Activated CD8-positive, alpha-beta T cell treated with anti-CD3 and anti-CD28 coated beads for 36 hours (primary cell): ENCODE measurements around the gene CUEDC2. TPM values are rescaled to one million over a fixed set of nuclear protein-coding genes. Genes with fewer than 3 reads are reported as not detected.
"Not testable (repeated sequence)": the region's sequence is repeated elsewhere in the genome, so short reads cannot be mapped to it uniquely, and the experiment has no call there.

ENCODE experiments used
- ATAC-seq: fragments of 200-7000 bp; cut with Tn5 transposase; one replicate; pipeline ENCODE4 v1.10.0; 2021; ENCODE audit warnings: mild to moderate bottlenecking, moderate library complexity
- CTCF ChIA-PET: fragments of 350-600 bp; sonication (Branson Sonifier 250); formaldehyde crosslinking; loops from one replicate; lab custom pipeline; 2021; ENCODE audit warnings: antibody characterized with exemption; lab: Charles Lee
- POLR2A ChIA-PET: fragments of 350-600 bp; sonication (Branson Sonifier 250); formaldehyde crosslinking; loops from one replicate; lab custom pipeline; 2021; ENCODE audit warnings: antibody characterized with exemption; lab: Charles Lee
- DNase-seq: peaks from one replicate; pipeline ENCODE4 v3.0.0-alpha.2; 2020
- H3K27ac Mint-ChIP-seq: one replicate; pipeline ENCODE4 v1.8.0; 2021; ENCODE audit warnings: mild to moderate bottlenecking, mixed read lengths
- H3K27me3 Mint-ChIP-seq: one replicate; pipeline ENCODE4 v1.8.0; 2021; ENCODE audit warnings: mixed read lengths
- H3K36me3 Mint-ChIP-seq: one replicate; pipeline ENCODE4 v1.8.0; 2021; ENCODE audit warnings: low read depth, mixed read lengths
- H3K4me1 Mint-ChIP-seq: one replicate; pipeline ENCODE4 v1.8.0; 2021; ENCODE audit warnings: low read depth, mixed read lengths
- H3K4me3 Mint-ChIP-seq: one replicate; pipeline ENCODE4 v1.8.0; 2021; ENCODE audit warnings: mild to moderate bottlenecking, moderate library complexity, mixed read lengths
- H3K9me3 Mint-ChIP-seq: one replicate; pipeline ENCODE4 v1.8.0; 2021; ENCODE audit warnings: mixed read lengths
- CTCF ChIP-seq: fragments of 200-600 bp; IDR thresholded peaks from one replicate; pipeline ENCODE4 v1.8.0; 2022; ENCODE audit warnings: antibody characterized with exemption, mild to moderate bottlenecking
- intact Hi-C: fragments of 100-400 bp; cut with micrococcal nuclease; formaldehyde crosslinking; loops from one replicate; pipeline ENCODE4 v1.10.0; 2022
- total RNA-seq, 2 experiments: library from RNA; stranded (reverse); gene quantifications; one replicate each; pipeline ENCODE4 v1.2.3, GENCODE V29; 2021

The CUEDC2 gene
- total RNA-seq, 2 experiments from 2014 or later = 71.8 to 76.4 TPM

DNA sequence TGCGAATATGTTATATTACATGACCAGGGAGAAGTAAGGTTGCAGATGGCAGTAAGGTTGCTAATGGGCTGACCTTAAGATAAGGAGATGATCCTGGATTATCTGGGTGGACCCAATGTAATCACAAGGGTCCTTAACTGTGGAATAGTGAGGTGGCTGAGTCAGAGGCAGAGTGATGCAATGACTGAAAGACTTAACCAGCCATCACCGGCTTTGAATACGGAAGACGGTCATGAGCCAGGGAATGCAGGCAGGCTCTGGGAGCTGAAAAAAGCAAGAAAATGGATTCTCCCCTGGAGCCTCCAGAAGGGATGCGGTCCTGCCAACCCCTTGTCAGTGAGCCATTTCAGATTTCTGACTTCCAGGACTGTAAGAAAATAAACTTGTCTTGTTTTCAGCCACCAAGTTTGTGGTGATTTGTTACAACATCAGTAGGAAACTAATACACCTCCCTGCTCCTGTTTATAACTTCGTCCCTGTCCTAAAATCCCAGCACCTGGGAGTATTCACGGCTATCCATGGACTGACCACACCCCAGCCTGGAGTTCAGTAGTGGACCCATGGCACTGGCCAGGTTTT, 23.6 kb upstream of the CUEDC2 start:
- Mint-ChIP-seq H3K36me3 (peaks cover 37% of the 10 kb centered on the region), H3K27ac (peak overlapping the region; percentile 75), H3K4me3 (no peak overlapping the region), H3K9me3 (no peaks in the 10 kb centered on the region), H3K4me1 (peaks cover 23% of the 10 kb centered on the region), H3K27me3 (no peaks in the 10 kb centered on the region)
- no peak for TF ChIP-seq CTCF
- CTCF ChIA-PET = interaction anchor here (0.6 to 0.9 kb wide), 3 partner anchors 9 to 742 kb away, joined by 3 to 6 read pairs (median 3); no protein-coding TSS in a partner anchor
- POLR2A ChIA-PET = interaction anchor here (0.6 to 1.3 kb wide), 2 partner anchors 9 to 23 kb away, joined by 3 to 4 read pairs; no protein-coding TSS in a partner anchor
- intact Hi-C loops = no loop called here
- DNase-seq (no peak), ATAC-seq (no peak)

- H3K9me3 Mint-ChIP-seq, POLR2A ChIA-PET, ATAC-seq, H3K27me3 Mint-ChIP-seq, intact Hi-C loops, H3K4me3 Mint-ChIP-seq, DNase-seq, CTCF ChIA-PET: not testable (repeated sequence)
- H3K27ac Mint-ChIP-seq = peak overlapping the region; percentile 80
- H3K36me3 Mint-ChIP-seq = peaks cover 37% of the 10 kb centered on the region
- peaks cover 18% of the 10 kb centered on the region for H3K4me1 Mint-ChIP-seq
Observed at GRCh38 chr10:102454662-102455487, 22.5 kb upstream of the CUEDC2 start.

- Mint-ChIP-seq H3K4me3 (no peak overlapping the region), H3K36me3 (peaks cover 37% of the 10 kb centered on the region), H3K4me1 (peaks cover 26% of the 10 kb centered on the region), H3K9me3 (no peaks in the 10 kb centered on the region), H3K27ac (peak overlapping the region; percentile 87), H3K27me3 (no peaks in the 10 kb centered on the region)
- DNase-seq (no peak), ATAC-seq (no peak)
- CTCF ChIA-PET = interaction anchor here (0.6 to 4.9 kb wide), 7 partner anchors 8 to 223 kb away, joined by 3 to 32 read pairs (median 3); no protein-coding TSS in a partner anchor
- POLR2A ChIA-PET = interaction anchor here (0.6 to 6.4 kb wide), 7 partner anchors 8 to 59 kb away, joined by 3 to 102 read pairs (median 49); partner anchors contain the start of genes CUEDC2, FBXL15 and NFKB2
- no peak for TF ChIP-seq CTCF
- intact Hi-C loops = no loop called here
Observed at GRCh38 chr10:102453502-102453901, 21.1 kb upstream of the CUEDC2 start.

DNA sequence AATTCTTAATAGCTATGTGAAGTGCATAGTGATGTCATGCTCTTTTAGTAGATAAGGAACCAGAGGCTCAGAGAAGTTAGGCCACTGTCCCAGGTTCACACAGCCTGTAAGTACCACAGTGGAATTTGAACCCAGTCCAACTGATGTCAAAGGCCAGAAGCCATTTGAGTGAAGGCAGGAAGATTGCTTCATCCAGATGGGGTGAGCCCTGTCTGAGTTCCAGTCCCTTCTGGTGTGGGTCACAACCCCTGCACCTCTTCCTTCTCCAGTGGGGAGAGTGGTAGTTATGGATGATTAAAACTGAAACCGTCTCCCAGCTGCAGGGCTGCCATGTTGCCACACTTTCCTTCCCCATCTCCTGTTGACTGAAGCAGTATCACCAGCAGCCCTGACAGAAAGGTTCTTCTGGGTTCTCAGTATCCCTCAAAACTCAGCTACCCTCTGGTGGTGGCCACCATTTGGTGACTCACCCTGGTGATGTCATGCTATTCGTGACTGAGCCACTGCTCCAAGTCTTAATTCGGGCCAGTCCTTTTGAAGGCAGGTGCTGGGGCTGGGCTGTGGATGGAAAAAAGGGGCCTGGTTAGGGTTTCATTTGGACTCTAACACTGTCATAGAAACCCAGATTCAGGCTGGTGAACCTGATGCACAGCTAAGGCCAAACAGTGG, 20.4 kb upstream of the CUEDC2 start:
- H3K4me3 Mint-ChIP-seq = peak overlapping the region; percentile 87

More for the DNA sequence above, 20.4 kb upstream of the CUEDC2 start:
- ChIA-PET CTCF (interaction anchor here (0.6 to 5.0 kb wide), 8 partner anchors 9 to 222 kb away, joined by 3 to 34 read pairs (median 24); partner anchors contain the start of genes CUEDC2 and FBXL15), POLR2A (interaction anchor here (0.6 to 6.4 kb wide), 9 partner anchors 9 to 58 kb away, joined by 3 to 102 read pairs (median 7); partner anchors contain the start of genes CUEDC2, FBXL15 and NFKB2)
- peaks cover 26% of the 10 kb centered on the region for H3K4me1 Mint-ChIP-seq
- TF ChIP-seq CTCF = no peak
- H3K27ac Mint-ChIP-seq = peak overlapping the region; percentile 87
- DNase-seq = peak; percentile 90
- peaks cover 37% of the 10 kb centered on the region for H3K36me3 Mint-ChIP-seq
- ATAC-seq = peak; percentile 61
- H3K27me3 Mint-ChIP-seq = no peaks in the 10 kb centered on the region
- intact Hi-C loops = no loop called here
- H3K9me3 Mint-ChIP-seq = no peaks in the 10 kb centered on the region
